Kidney (tissue), 14 donors: ENCODE results near the gene AATK. TPM values are rescaled to one million over a fixed set of nuclear protein-coding genes. Genes with fewer than 3 reads are reported as not detected.

Experiments used
- DNase-seq, 5 donors: peaks; one replicate each; pipeline ENCODE4 v3.0.0-alpha.2; 2013 to 2020
- FAIRE-seq: peaks from 2 replicates; lab custom pipeline; 2012; peaks lifted over from hg19 to GRCh38; lab: Jason Lieb, UNC
- H3K27ac ChIP-seq, 2 donors: one replicate each; pipeline ENCODE4 v1.7.0; 2013; ENCODE audit warnings: low read depth in 2 of 2, low read length in 2 of 2, inconsistent platforms in 1 of 2
- H3K27me3 ChIP-seq: one replicate; pipeline ENCODE4 v1.7.1; 2013; ENCODE audit warnings: low read length, inconsistent platforms; ENCODE audit not compliant: control insufficient read depth, insufficient read depth
- H3K36me3 ChIP-seq, 3 donors: one replicate each; pipeline versions ENCODE4 v1.7.0 to v1.7.1; 2013; ENCODE audit warnings: low read length in 3 of 3, control low read depth in 1 of 3, inconsistent platforms in 1 of 3; ENCODE audit not compliant: insufficient read depth in 3 of 3, control insufficient read depth in 2 of 3
- H3K4me1 ChIP-seq, 3 donors: one replicate each; pipeline versions ENCODE4 v1.7.0 to v1.7.1; 2013; ENCODE audit warnings: low read length in 3 of 3, inconsistent platforms in 1 of 3, low read depth in 1 of 3; ENCODE audit not compliant: control insufficient read depth in 2 of 3, insufficient read depth in 2 of 3
- H3K4me3 ChIP-seq, 3 donors: one replicate each; pipeline versions ENCODE4 v1.7.0 to v1.8.1; 2013; ENCODE audit warnings: low read length in 3 of 3, control low read depth in 1 of 3, inconsistent platforms in 1 of 3
- H3K9ac ChIP-seq, 3 donors: one replicate each; pipeline versions ENCODE4 v1.7.0 to v1.7.1; 2013; ENCODE audit warnings: low read length in 3 of 3, control low read depth in 1 of 3, inconsistent platforms in 1 of 3
- H3K9me3 ChIP-seq, 3 donors: one replicate each; pipeline versions ENCODE4 v1.7.0 to v1.7.1; 2013; ENCODE audit warnings: low read length in 3 of 3, control low read depth in 1 of 3, inconsistent platforms in 1 of 3; ENCODE audit not compliant: control insufficient read depth in 2 of 3, insufficient read depth in 1 of 3
- CTCF ChIP-seq: IDR thresholded peaks from 3 replicates; pipeline ENCODE4 v1.5.1; 2012; ENCODE audit warnings: mild to moderate bottlenecking, moderate library complexity, borderline replicate concordance; ENCODE audit not compliant: insufficient read depth; ENCODE audit errors: extremely low read depth
- intact Hi-C: fragments of 100-400 bp; cut with DNase I; formaldehyde crosslinking; loops from one replicate; pipeline ENCODE4 v1.11.1; 2022
- polyA plus RNA-seq: library from polyadenylated mRNA; stranded (reverse); fragments of 350-450 nt; fragmentation: Illumina TruSeq; extraction: RNeasy Lipid Tissue Mini Kit (QIAGEN cat#74804); gene quantifications from one replicate; pipeline ENCODE4 v1.2.3, GENCODE V29; 2014; ENCODE audit warnings: low read depth, low replicate concordance; ENCODE audit not compliant: insufficient read depth
- total RNA-seq: library from RNA; stranded (reverse); fragmentation: NEBNext Ultra II Directional; extraction: Animal tissue kit (Norgen Biotek cat#: 25700); gene quantifications from one replicate; pipeline ENCODE4 v1.2.1, GENCODE V29; 2021
- donor health status: control.
- donor health status: control.
- donor health status: control.
- donor health status: control.
- donor health status: control.
- donor health status: DM: yes; HTN: yes; CAD: no.
- donor health status: Normal renal cell carcinoma (clear cell type).

Gene AATK
- total and polyA plus RNA-seq, 2 donors from 2014 or later = 0.65 to 4.2 TPM

DNA sequence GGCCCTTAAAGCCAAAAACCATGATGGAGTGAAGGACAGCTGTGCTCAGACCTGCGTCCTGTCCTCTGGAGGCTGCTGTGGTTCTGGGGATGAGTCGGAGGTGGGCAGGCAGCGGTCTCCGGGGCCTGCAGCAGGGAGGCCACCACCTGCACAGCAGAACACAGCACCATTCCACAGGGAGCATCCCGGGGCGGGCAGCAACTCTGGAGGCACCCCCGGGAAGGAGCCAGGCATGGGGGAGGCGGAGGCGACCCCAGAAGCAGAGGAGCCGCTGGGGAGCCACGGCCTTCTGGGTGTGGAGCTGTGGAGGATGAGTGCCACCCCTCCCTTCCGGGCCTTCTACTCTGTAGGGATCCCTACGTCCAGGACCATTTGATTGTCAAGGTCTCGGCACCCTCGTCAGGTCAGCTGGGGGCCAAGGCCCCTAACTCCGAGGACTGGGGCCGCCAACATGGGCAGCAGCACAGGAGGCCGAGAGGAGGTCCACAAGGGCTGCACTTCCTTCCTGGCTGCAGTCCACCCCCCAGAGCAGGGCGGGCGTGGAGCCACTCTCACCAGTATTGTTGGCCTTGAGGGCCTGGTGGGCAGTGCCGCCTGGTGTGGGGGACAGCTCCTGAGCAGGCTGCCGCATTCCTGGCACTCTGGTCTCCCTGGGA, 32.9 kb upstream of the AATK start:
- no peak for DNase-seq
- peaks cover 0 to 3% (median 0%) of the 10 kb centered on the region in 3 donors for H3K4me1 ChIP-seq
- FAIRE-seq = no peak
- H3K9me3 ChIP-seq = no peaks in the 10 kb centered on the region
- no peak overlapping the region for H3K27ac ChIP-seq
- no peak for TF ChIP-seq CTCF
- intact Hi-C loops = no loop called here
- no peak overlapping the region for H3K9ac ChIP-seq
- no peaks in the 10 kb centered on the region for H3K36me3 ChIP-seq
- no peaks in the 10 kb centered on the region for H3K27me3 ChIP-seq
- no peak overlapping the region for H3K4me3 ChIP-seq

GRCh38 chr17:81197831-81198490, 31.9 kb upstream of the AATK start:
- peaks cover 0 to 3% (median 0%) of the 10 kb centered on the region in 3 donors for H3K4me1 ChIP-seq
- H3K9ac ChIP-seq = no peak overlapping the region
- no peaks in the 10 kb centered on the region for H3K27me3 ChIP-seq
- no peak overlapping the region for H3K27ac ChIP-seq
- DNase-seq (no peak), FAIRE-seq (no peak)
- no peaks in the 10 kb centered on the region for H3K36me3 ChIP-seq
- no peaks in the 10 kb centered on the region for H3K9me3 ChIP-seq
- intact Hi-C loops = no loop called here
- TF ChIP-seq CTCF = no peak
- no peak overlapping the region for H3K4me3 ChIP-seq

- no peaks in the 10 kb centered on the region for H3K9me3 ChIP-seq
- no peak overlapping the region for H3K4me3 ChIP-seq
- no peak for TF ChIP-seq CTCF
- H3K9ac ChIP-seq = no peak overlapping the region
- intact Hi-C loops = no loop called here
- FAIRE-seq (no peak), DNase-seq (no peak)
- H3K27me3 ChIP-seq = no peaks in the 10 kb centered on the region
- peaks cover 0 to 3% (median 0%) of the 10 kb centered on the region in 3 donors for H3K4me1 ChIP-seq
- no peaks in the 10 kb centered on the region for H3K36me3 ChIP-seq
- H3K27ac ChIP-seq = no peak overlapping the region
Observed at GRCh38 chr17:81197409-81197795, 31.4 kb upstream of the AATK start.
